Neural cell (in vitro differentiated cells): ENCODE results near the gene KCNA3. TPM values are rescaled to one million over a fixed set of nuclear protein-coding genes. Genes with fewer than 3 reads are reported as not detected.

ENCODE experiments used
- H2AFZ ChIP-seq: fragments of 200-600, 300-800 bp; sonication (generic), shearing (Covaris generic); 2 replicates; pipeline ENCODE4 v1.6.0; 2014; ENCODE audit warnings: low read depth, mild to moderate bottlenecking, antibody characterized with exemption, low read length, moderate library complexity
- H3F3A ChIP-seq: fragments of 200-600 bp; shearing (Covaris generic); 2 replicates; pipeline ENCODE4 v1.6.1; 2016; ENCODE audit warnings: mild to moderate bottlenecking, moderate library complexity, mixed read lengths, antibody characterized with exemption, low read length; ENCODE audit not compliant: insufficient read depth, poor library complexity, severe bottlenecking
- H3K27ac ChIP-seq: fragments of 200-600, 300-800 bp; sonication (generic), shearing (Covaris generic); 2 replicates; pipeline ENCODE4 v1.5.1; 2014; ENCODE audit warnings: mild to moderate bottlenecking, low read length, moderate library complexity
- H3K27me3 ChIP-seq: fragments of 300-800, 200-600 bp; sonication (generic), shearing (Covaris generic); 2 replicates; pipeline ENCODE4 v1.6.0; 2014; ENCODE audit warnings: mild to moderate bottlenecking, low read depth, low read length, moderate library complexity; ENCODE audit not compliant: insufficient read depth
- H3K36me3 ChIP-seq: fragments of 300-800, 200-600 bp; sonication (generic), shearing (Covaris generic); 2 replicates; pipeline ENCODE4 v1.5.1; 2014; ENCODE audit warnings: mild to moderate bottlenecking, antibody characterized with exemption, low read length, moderate library complexity; ENCODE audit not compliant: insufficient read depth
- H3K4me2 ChIP-seq: fragments of 300-800, 200-600 bp; sonication (generic), shearing (Covaris generic); 2 replicates; pipeline ENCODE4 v1.6.0; 2014; ENCODE audit warnings: mild to moderate bottlenecking, low read length
- H3K4me3 ChIP-seq: fragments of 300-800, 200-600 bp; sonication (generic), shearing (Covaris generic); 2 replicates; pipeline ENCODE4 v1.5.1; 2014; ENCODE audit warnings: mild to moderate bottlenecking, low read length, moderate library complexity
- H3K79me2 ChIP-seq: fragments of 200-600 bp; shearing (Covaris generic); replicated peaks from 2 replicates; pipeline ENCODE4 v1.6.0; 2014; ENCODE audit warnings: mild to moderate bottlenecking, low read length, moderate library complexity; ENCODE audit not compliant: insufficient read depth
- H3K9ac ChIP-seq: fragments of 300-800, 200-600 bp; sonication (generic), shearing (Covaris generic); 2 replicates; pipeline ENCODE4 v1.6.1; 2016; ENCODE audit warnings: mild to moderate bottlenecking, low read length, mixed read lengths
- H3K9me2 ChIP-seq: fragments of 200-600 bp; shearing (Covaris generic); 2 replicates; pipeline ENCODE4 v1.6.1; 2016; ENCODE audit warnings: mild to moderate bottlenecking, low read length, mixed read lengths; ENCODE audit not compliant: insufficient read depth
- H3K9me3 ChIP-seq: fragments of 200-600, 300-800 bp; sonication (generic), shearing (Covaris generic); 2 replicates; pipeline ENCODE4 v1.6.1; 2016; ENCODE audit warnings: mild to moderate bottlenecking, mixed run types, low read length, moderate library complexity, mixed read lengths
- H4K20me1 ChIP-seq: fragments of 200-600 bp; shearing (Covaris generic); 2 replicates; pipeline ENCODE4 v1.6.1; 2016; ENCODE audit warnings: mild to moderate bottlenecking, mixed run types; ENCODE audit not compliant: insufficient read depth
- CTCF ChIP-seq: fragments of 450-650 bp; IDR thresholded peaks from 2 replicates; pipeline ENCODE4 v1.5.1; 2014; ENCODE audit warnings: antibody characterized with exemption, mild to moderate bottlenecking, moderate library complexity; ENCODE audit not compliant: poor library complexity, severe bottlenecking
- EP300 ChIP-seq: fragments of 450-650 bp; conservative IDR thresholded peaks from 2 replicates; pipeline ENCODE4 v1.6.1; 2014; ENCODE audit warnings: antibody characterized with exemption, mild to moderate bottlenecking, moderate library complexity; ENCODE audit not compliant: poor library complexity, severe bottlenecking
- EZH2 ChIP-seq: fragments of 200-600, 300-800 bp; shearing (Covaris generic), sonication (generic); IDR thresholded peaks from 2 replicates; pipeline ENCODE4 v1.6.1; 2014; ENCODE audit warnings: antibody characterized with exemption, low read length, borderline replicate concordance, mild to moderate bottlenecking; ENCODE audit not compliant: insufficient read depth, poor library complexity, severe bottlenecking
- MXI1 ChIP-seq: fragments of 450-650 bp; conservative IDR thresholded peaks from 2 replicates; pipeline ENCODE4 v1.6.1; 2014; ENCODE audit warnings: antibody characterized with exemption, mild to moderate bottlenecking; ENCODE audit not compliant: poor library complexity, severe bottlenecking
- RAD21 ChIP-seq: fragments of 450-650 bp; conservative IDR thresholded peaks from 2 replicates; pipeline ENCODE4 v1.6.1; 2014; ENCODE audit warnings: antibody characterized with exemption, mild to moderate bottlenecking, moderate library complexity
- SMC3 ChIP-seq: fragments of 450-650 bp; conservative IDR thresholded peaks from 2 replicates; pipeline ENCODE4 v1.6.1; 2014; ENCODE audit warnings: antibody characterized with exemption, mild to moderate bottlenecking, moderate library complexity; ENCODE audit not compliant: poor library complexity
- TAF1 ChIP-seq: IDR thresholded peaks from 2 replicates; pipeline ENCODE4 v1.6.1; 2012; ENCODE audit warnings: low read depth
- polyA plus RNA-seq: library from polyadenylated mRNA; depleted of rRNA; stranded (reverse); fragments of >200 nt; gene quantifications from 2 replicates; pipeline ENCODE4 v1.2.3, GENCODE V29; 2014
- TF ChIP-seq, protein P1 (sequence below): IDR thresholded peaks from 2 replicates; pipeline ENCODE4 v1.6.1; 2012; ENCODE audit warnings: borderline replicate concordance

KCNA3 gene
- polyA plus RNA-seq, 1 donor from 2014 or later = 5.6 TPM

- no peak overlapping the region for H3K27ac ChIP-seq
- H3F3A ChIP-seq = no peaks in the 10 kb centered on the region
- H3K9me2 ChIP-seq = no peaks in the 10 kb centered on the region
- H3K4me3 ChIP-seq = no peak overlapping the region
- H3K36me3 ChIP-seq = no peaks in the 10 kb centered on the region
- H3K9me3 ChIP-seq = no peaks in the 10 kb centered on the region
- no peak overlapping the region for H2AFZ ChIP-seq
- no peak overlapping the region for H3K4me2 ChIP-seq
- H4K20me1 ChIP-seq = no peaks in the 10 kb centered on the region
- TF ChIP-seq EP300 (no peak), CTCF (no peak), TAF1 (no peak)
- no peak overlapping the region for H3K9ac ChIP-seq
- no peaks in the 10 kb centered on the region for H3K27me3 ChIP-seq
- H3K79me2 ChIP-seq = no peaks in the 10 kb centered on the region
Measured at GRCh38 chr1:110637475-110637874, 37.3 kb downstream of the KCNA3 start.

- no peaks in the 10 kb centered on the region for H3K36me3 ChIP-seq
- no peak overlapping the region for H2AFZ ChIP-seq
- no peaks in the 10 kb centered on the region for H3K27me3 ChIP-seq
- H3F3A ChIP-seq = no peaks in the 10 kb centered on the region
- H3K27ac ChIP-seq = no peak overlapping the region
- H4K20me1 ChIP-seq = no peaks in the 10 kb centered on the region
- H3K9me3 ChIP-seq = no peaks in the 10 kb centered on the region
- H3K9me2 ChIP-seq = no peaks in the 10 kb centered on the region
- TF ChIP-seq EP300 = no peak
- TF ChIP-seq RAD21 = no peak
- no peak for TF ChIP-seq EZH2
- TF ChIP-seq, protein P1, sequence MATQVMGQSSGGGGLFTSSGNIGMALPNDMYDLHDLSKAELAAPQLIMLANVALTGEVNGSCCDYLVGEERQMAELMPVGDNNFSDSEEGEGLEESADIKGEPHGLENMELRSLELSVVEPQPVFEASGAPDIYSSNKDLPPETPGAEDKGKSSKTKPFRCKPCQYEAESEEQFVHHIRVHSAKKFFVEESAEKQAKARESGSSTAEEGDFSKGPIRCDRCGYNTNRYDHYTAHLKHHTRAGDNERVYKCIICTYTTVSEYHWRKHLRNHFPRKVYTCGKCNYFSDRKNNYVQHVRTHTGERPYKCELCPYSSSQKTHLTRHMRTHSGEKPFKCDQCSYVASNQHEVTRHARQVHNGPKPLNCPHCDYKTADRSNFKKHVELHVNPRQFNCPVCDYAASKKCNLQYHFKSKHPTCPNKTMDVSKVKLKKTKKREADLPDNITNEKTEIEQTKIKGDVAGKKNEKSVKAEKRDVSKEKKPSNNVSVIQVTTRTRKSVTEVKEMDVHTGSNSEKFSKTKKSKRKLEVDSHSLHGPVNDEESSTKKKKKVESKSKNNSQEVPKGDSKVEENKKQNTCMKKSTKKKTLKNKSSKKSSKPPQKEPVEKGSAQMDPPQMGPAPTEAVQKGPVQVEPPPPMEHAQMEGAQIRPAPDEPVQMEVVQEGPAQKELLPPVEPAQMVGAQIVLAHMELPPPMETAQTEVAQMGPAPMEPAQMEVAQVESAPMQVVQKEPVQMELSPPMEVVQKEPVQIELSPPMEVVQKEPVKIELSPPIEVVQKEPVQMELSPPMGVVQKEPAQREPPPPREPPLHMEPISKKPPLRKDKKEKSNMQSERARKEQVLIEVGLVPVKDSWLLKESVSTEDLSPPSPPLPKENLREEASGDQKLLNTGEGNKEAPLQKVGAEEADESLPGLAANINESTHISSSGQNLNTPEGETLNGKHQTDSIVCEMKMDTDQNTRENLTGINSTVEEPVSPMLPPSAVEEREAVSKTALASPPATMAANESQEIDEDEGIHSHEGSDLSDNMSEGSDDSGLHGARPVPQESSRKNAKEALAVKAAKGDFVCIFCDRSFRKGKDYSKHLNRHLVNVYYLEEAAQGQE = no peak
- no peak for TF ChIP-seq SMC3
- TF ChIP-seq CTCF = no peak
- TF ChIP-seq MXI1 = no peak
- H3K9ac ChIP-seq = no peak overlapping the region
- H3K79me2 ChIP-seq = no peaks in the 10 kb centered on the region
- H3K4me3 ChIP-seq = no peak overlapping the region
- H3K4me2 ChIP-seq = no peak overlapping the region
Measured at GRCh38 chr1:110636149-110636935, 38.4 kb downstream of the KCNA3 start.
